ENCODE data around the gene TRIM44. TPM values are rescaled to one million over a fixed set of nuclear protein-coding genes. Genes with fewer than 3 reads are reported as not detected.

The TRIM44 gene
- total and polyA plus RNA-seq, 10 donors: 5.3 to 65.7 (median 48.5) TPM

- no peak overlapping the region for H3K4me3 ChIP-seq
- peaks cover 3 to 23% (median 15%) of the 10 kb centered on the region in 8 donors for H3K9me3 ChIP-seq
- H3K36me3 ChIP-seq: peaks cover 0 to 10% (median 0%) of the 10 kb centered on the region in 6 donors
- H3K27ac ChIP-seq: no peak overlapping the region
- WGBS, 5 donors: 70 to 84% (median 77%) methylated on average over 3 of the region's 3 CpGs
- no peak for DNase-seq
- intact Hi-C loops (cut with DNase I; ENCODE audit: low total_unique reads): no loop called here
- no peaks in the 10 kb centered on the region for H3K27me3 ChIP-seq (replicated peaks in 1 of 7)
- no peak for TF ChIP-seq POLR2AphosphoS5 (IDR thresholded peaks at IDR 0.05)
- no peak for TF ChIP-seq CTCF (IDR thresholded peaks at IDR 0.05 in 8 of 11, conservative IDR thresholded peaks at IDR 0.05 in 3 of 11)
- TF ChIP-seq POLR2A (IDR thresholded peaks at IDR 0.05): no peak
- peaks cover 2 to 66% (median 17%) of the 10 kb centered on the region in 6 donors for H3K4me1 ChIP-seq
Observed at GRCh38 chr11:35781861-35782470, 119.4 kb downstream of the TRIM44 start.

- no peak for TF ChIP-seq CTCF (IDR thresholded peaks at IDR 0.05 in 8 of 11, conservative IDR thresholded peaks at IDR 0.05 in 3 of 11)
- no peak for DNase-seq
- intact Hi-C loops (cut with DNase I; ENCODE audit: low total_unique reads): no loop called here
- WGBS, 5 donors: 82 to 89% (median 87%) methylated on average over 3 of the region's 3 CpGs
- no peaks in the 10 kb centered on the region for H3K27me3 ChIP-seq (replicated peaks in 1 of 7)
- no peak overlapping the region for H3K4me3 ChIP-seq
- H3K9me3 ChIP-seq: peaks cover 3 to 12% (median 10%) of the 10 kb centered on the region in 8 donors
- peaks cover 0 to 5% (median 0%) of the 10 kb centered on the region in 6 donors for H3K36me3 ChIP-seq
- H3K27ac ChIP-seq: no peak overlapping the region
- H3K4me1 ChIP-seq: peaks cover 2 to 73% (median 17%) of the 10 kb centered on the region in 6 donors
Observed at GRCh38 chr11:35783809-35784208, 121.2 kb downstream of the TRIM44 start.

GRCh38 chr11:35784699-35785098 lies 122.1 kb downstream of the TRIM44 start:
- Histone ChIP-seq H3K27ac (no peak overlapping the region), H3K9me3 (peaks cover 0 to 4% (median 2%) of the 10 kb centered on the region in 8 donors), H3K36me3 (no peaks in the 10 kb centered on the region), H3K4me3 (no peak overlapping the region), H3K27me3 (replicated peaks in 1 of 7) (no peaks in the 10 kb centered on the region), H3K4me1 (peaks cover 2 to 73% (median 17%) of the 10 kb centered on the region in 6 donors)
- intact Hi-C loops (cut with DNase I; ENCODE audit: low total_unique reads): no loop called here
- TF ChIP-seq POLR2AphosphoS5 (IDR thresholded peaks at IDR 0.05) (no peak), POLR2A (IDR thresholded peaks at IDR 0.05) (no peak), CTCF (IDR thresholded peaks at IDR 0.05 in 8 of 11, conservative IDR thresholded peaks at IDR 0.05 in 3 of 11) (no peak)
- DNase-seq: no peak

- Histone ChIP-seq H3K4me3 (no peak overlapping the region), H3K36me3 (no peaks in the 10 kb centered on the region), H3K9me3 (no peaks in the 10 kb centered on the region), H3K4me1 (peaks cover 2 to 67% (median 17%) of the 10 kb centered on the region in 6 donors), H3K27ac (no peak overlapping the region), H3K27me3 (replicated peaks in 1 of 7) (no peaks in the 10 kb centered on the region)
- intact Hi-C loops (cut with DNase I; ENCODE audit: low total_unique reads): no loop called here
- DNase-seq: no peak
- TF ChIP-seq POLR2A (IDR thresholded peaks at IDR 0.05) (no peak), CTCF (IDR thresholded peaks at IDR 0.05 in 8 of 11, conservative IDR thresholded peaks at IDR 0.05 in 3 of 11) (no peak), POLR2AphosphoS5 (IDR thresholded peaks at IDR 0.05) (no peak)
- WGBS, 5 donors: 60 to 73% (median 67%) methylated on average over 4 of the region's 4 CpGs
Observed at GRCh38 chr11:35785287-35786167, 123.0 kb downstream of the TRIM44 start.

Measured in spleen (tissue), 11 donors.